GM21526 (cell line): ENCODE measurements around the gene PKD1L1.
A peak's percentile ranks its signal among the peaks of the same experiment; 100 is the strongest.
"Not testable (repeated sequence)": the region's sequence is repeated elsewhere in the genome, so short reads cannot be mapped to it uniquely, and the experiment has no call there.

Source experiments
- ATAC-seq: cut with Tn5 transposase; IDR thresholded peaks from one replicate; pipeline ENCODE4 v1.9.1; 2021; ENCODE audit warnings: moderate library complexity; ENCODE audit not compliant: unreplicated experiment, low FRiP score

Gene PKD1L1

DNA sequence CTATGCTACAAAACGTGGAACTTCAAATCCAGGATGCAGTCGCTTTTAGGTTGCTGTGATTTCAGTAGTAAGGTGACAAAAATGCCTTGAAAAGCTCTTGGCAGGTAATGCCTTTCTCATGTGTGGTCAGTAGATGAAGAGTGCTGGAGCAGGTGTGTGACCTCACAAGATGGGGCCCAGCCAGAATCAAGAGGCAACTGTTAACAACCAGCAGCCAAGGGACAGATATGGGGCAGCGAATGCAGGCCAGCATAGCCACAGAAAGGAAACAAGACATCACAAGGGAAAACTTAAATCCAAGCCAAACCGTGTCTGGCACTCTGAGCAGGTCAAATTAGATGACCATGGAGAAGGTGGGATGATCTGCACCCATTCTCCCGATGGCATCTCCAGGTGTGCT is 18.9 kb upstream of the PKD1L1 start:
- no peak for ATAC-seq

DNA sequence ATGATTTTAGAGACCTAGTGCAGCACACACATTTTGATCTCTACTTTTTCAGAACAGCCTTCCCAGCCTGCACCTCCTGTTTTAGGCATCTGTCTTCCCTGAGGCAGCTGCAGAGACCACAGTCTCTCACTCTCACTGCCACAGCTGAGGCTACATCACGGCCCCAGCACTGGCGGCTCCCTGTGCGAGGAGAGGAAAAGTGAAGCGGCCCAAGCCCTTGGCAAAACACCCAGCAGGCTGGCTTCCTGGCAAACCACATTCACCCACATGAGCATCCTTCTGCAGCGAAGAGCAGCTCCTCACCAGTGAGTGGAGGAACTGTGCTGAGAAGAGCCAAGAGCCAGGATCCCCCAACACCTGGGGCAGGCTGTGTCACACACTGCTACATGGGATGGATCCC is 17.2 kb upstream of the PKD1L1 start:
- ATAC-seq: no peak

DNA sequence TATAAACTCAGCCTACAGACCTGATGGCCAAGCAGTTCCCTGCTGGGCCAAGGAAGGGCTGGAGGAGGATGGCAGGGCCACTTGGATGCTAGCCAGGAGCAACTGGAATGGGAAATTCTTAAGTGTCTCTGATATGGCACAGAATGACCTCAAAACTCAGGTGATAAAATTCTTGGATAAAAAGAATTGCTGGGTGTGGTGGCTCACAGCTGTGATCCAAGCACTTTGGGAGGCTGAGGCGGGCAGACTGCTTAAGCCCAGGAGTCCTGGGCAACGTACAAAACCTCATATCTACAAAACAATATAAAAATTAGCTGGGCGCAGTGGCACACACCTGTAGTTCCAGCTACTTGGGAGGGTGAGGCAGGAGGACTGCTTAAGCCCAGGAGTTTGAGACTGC is 14.0 kb upstream of the PKD1L1 start:
- no peak for ATAC-seq

DNA sequence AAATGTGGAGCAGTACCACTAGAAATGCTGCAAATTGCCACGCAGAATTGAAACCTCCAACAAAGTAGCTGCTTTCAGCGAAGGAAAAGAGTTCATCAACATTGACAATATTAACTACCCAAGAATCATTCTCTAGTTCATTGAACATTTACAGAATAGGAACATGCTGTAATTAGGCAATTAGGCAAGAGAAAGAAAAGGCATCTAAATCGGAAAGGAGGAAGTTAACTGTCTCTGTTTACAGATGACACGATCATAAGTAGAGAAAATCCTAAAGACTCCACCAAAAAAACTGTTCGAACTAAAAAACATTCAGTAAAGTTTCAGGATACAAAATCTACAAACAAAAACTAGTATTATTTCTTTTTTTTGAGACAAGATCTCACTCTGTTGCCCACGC is 8.9 kb upstream of the PKD1L1 start:
- ATAC-seq: no peak

DNA sequence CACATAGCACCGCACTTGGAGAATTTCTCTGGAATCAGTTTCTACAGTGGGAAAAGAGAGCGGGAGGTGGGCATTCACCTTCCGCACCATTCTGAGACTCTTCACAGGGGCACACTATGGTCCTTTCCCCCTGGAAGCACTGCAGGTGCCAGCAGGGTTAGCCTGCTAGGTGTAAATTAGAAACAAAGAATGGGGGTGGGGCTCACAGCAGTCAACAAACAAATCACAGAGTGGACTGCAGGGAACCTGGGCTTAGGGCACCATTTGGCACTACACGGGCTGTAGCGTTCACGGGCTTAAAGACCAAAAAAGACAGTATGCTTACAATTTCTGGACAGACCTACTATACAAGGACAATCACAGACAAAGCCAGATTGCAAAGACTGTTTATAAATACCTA is 8.0 kb upstream of the PKD1L1 start:
- ATAC-seq: no peak

DNA sequence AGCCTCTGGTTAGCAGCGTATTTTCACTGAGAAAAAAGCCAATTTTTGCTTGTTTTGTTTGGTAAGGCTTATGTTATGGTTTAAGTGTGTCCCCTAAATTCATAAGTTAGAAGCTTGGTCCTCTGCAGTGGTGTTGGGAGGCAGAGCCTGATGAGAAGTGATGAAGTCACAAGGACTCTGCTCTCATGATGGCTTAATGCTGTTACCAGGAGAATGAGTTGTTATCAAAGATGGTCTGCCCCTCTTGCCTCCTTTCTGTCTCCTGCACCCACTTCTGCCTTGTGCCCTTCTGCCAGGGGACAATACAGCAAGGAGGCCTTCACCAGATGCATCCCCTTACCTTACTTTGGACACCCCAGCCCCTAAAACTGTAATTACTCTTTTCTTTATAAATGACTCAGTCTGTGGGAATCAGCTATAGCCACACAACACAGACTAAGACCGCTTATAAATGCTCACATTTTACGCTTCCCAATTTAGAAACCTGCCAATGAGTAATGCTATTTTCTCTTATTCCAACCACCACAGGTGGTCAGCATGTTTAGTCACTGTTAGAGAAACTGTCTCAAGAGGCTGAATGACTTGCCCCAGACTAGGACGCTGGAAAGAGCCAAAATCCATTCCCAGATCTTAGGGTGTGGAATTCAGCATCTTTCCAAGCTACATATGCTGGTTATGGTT is 6.1 kb upstream of the PKD1L1 start:
- ATAC-seq: no peak

DNA sequence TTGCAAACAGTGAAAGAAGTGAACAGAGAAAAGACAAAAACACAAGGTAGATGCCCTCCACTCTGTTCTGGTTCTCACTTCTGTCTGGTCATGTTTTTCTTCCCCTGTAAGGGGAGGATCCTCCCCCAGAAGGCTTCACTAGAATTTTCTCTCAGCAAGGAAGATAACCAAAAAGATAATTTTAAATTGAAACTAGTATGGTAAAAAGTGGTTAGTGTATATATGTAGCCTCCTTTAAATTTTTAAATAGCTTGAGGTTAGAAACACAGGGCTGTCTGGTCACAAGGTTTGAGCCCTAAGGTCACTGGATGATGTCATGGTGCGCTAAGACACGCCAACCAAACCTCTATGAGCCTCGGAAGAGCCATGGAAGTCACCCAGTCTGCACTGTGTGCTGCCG is 5.6 kb upstream of the PKD1L1 start:
- ATAC-seq: no peak

DNA sequence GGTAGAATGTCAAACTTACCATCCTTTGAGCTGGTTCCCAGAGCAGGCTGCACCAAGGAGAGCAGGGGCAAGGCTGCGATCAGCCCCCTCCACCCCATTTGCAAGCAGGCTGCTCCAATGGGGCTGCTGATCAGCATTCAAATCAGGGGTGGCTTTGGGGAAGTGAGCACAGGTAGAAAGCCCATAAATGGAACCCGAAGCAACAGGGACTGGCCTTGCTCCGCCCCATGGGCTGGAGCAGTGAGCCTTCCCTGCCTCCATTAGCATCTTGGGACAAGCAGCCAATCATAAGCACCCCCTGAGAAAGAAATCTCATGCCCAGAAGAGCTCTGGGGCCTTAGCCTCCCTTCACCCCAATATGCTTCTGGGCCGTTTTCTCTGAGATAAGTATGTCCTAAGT is 4.0 kb upstream of the PKD1L1 start:
- no peak for ATAC-seq

DNA sequence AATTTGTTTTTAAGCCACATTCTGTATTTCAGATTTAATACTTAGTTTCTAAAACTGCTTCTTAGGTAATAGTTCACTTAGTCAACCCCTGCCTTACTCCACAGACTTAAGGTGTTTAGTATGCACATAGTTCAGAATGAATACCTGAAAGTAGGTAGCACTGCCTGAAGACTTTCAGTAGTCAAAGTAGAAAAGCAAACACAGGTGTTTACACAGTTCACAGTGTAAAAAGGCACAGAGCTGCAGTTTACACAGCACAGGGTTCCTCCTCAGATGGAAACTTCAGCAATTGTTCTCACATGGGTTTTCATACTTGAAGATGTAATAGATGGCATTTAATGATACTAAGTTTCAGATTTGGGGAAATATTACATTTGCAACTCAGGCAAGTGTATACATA is 3.1 kb upstream of the PKD1L1 start:
- ATAC-seq: no peak

DNA sequence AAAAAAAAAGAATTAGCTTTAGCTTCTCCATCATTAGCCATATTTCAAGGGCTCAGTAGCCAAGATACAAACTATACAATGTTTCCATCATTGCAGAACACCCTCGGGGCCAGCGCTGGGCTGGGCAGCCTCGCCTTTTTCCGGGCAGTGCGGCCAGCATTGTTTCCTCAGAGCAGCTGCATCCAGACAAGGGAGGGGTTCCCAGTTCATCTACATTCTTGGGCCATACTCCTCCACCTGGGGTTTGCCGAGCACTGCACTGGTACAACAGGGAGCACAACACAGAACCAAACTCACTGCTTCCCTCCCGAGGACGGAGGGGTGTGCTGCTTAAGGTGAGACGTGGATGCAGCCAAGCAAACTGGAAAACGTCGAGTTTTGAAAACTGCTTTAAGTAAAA is 2.4 kb upstream of the PKD1L1 start:
- no peak for ATAC-seq

DNA sequence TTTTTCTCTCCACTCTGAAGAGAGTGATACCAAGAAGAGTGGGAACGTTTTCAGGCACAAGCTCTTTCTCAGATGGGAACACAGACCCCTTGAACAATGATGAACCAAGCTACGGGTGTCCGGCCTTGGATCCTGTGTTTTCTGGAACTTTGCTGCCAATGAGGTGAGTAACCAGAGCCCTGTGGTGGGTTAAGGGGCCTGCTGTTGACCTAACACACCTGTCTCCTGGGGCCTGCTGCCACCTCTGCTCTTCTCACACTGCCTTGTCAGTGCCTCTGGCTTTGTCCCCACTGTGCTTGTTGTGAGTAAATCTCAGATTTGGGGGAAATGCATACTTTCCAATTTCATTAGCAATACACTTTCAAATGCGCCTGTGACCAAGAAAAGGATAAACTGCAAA is 1.4 kb upstream of the PKD1L1 start:
- ATAC-seq: no peak

DNA sequence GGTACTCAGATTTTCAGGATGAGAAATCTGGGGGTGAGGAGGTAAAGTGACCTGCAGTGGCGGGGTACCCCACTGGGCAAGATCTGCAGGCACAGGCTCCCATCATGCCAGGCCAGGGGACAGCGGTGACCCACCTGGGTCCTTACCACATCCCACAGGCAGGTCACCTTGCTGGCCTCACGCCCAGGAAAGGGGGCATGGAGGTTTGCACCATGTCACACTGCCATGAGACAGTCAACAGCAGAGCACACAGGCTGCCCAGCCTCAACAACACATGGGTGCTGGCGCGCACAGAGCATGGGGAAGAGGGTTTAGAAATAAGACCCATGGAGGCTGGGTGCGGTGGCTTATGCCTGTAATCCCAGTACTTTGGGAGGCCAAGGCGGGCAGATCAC is 914 bp downstream of the PKD1L1 start:
- no peak for ATAC-seq

DNA sequence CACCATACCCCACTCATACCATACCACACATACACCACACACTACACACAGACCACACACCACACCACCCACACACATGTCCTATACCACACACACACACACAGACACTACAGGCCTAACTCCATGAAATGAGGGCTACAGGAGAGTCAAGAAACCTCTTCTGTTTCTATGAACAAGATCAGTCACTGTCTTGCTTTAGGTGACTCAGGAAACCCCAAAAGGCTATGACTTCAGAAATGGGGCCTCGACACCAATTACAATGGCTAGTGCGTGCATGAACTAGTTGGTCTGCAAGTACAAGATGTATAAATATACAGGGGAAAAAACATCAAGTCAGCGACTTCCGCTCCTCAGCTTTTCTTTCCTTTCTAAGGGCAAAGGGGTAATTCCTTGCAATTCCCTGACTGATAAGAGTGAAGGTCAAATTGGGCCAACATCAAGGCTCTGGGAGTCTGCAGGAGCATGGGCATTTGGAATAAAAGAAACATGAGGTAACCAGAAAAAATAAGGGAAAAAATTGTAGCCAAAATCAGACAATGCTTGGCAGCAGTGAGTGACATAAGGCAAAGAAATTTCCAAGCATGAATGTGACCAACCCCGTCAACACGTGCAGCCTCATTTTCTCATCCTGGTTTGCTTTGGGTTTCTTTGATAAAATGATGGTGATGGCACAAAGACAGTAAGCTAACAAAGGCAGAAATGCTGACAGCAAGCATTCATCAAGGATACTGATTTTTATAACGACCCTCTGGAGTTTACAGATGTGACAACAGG is 1.5 kb downstream of the PKD1L1 start:
- ATAC-seq: no peak

DNA sequence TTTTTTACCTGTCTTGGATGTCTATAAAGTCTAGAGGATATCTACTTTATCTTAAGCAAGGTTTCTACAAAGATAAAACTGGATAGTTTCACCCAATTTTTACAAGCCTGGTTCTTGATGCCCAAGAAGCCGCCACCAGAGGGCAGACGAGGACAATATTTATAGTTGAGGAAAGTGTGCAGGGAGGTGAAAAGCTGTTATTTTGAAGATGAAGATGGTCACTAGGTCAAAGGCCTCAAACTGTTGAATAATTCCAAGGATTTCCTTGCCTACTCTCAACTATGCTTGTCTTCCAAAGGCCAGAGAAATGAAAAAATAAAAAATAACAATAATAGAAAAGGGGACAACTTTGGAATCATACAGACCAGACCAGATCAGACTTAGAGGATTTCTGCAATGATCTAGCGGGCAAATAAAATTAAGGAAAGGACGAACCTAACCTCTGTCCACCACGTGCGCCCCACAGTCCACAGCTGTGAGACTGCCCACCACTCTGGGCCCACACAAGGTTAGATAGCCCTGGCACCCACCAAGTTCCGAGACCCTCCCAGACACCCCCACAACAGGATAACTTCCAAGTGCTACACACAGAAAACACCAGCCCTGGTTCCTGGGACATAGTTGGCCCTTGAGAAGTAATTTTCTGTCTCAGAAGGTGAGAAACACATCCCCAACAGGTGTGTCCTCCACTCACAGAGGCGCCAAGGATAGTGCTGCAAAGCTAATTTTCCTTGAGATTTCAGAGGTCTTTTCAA is 2.8 kb downstream of the PKD1L1 start:
- peak; percentile 56 for ATAC-seq

DNA sequence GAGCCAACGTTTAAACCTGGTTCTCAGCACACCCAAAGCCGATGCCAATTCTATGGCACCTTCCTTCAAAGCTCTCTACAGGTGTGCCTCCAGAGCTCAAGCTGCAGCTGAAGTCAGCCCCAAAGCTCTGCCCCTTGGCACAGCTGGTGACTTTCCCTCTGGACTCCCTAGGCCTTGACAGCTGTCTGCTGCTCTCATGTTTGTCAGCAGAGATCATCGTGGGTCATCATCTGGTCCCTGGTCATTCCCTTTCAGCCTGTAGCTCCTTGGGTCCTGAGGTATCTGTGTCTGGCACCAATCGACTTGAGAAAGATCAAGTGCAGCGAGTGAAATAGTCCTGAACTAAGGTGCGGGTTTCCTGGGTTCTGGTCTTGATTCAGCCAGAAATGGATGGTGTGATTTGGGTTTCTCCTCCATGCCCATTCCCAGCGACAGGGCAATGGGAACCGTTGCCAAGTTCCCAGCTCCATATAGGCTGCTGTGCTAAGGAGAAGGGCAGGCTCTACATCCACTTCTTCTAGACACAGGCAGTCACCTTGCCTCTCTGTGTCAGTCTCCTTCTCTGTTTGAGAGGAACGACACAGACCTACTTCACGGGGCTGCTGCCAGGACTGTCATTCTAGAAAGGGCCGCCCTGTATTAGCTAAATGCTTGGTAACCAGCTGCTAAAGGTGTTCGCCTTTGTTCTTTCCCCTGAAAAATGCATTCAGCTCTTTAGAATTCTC is 3.6 kb downstream of the PKD1L1 start:
- no peak for ATAC-seq

DNA sequence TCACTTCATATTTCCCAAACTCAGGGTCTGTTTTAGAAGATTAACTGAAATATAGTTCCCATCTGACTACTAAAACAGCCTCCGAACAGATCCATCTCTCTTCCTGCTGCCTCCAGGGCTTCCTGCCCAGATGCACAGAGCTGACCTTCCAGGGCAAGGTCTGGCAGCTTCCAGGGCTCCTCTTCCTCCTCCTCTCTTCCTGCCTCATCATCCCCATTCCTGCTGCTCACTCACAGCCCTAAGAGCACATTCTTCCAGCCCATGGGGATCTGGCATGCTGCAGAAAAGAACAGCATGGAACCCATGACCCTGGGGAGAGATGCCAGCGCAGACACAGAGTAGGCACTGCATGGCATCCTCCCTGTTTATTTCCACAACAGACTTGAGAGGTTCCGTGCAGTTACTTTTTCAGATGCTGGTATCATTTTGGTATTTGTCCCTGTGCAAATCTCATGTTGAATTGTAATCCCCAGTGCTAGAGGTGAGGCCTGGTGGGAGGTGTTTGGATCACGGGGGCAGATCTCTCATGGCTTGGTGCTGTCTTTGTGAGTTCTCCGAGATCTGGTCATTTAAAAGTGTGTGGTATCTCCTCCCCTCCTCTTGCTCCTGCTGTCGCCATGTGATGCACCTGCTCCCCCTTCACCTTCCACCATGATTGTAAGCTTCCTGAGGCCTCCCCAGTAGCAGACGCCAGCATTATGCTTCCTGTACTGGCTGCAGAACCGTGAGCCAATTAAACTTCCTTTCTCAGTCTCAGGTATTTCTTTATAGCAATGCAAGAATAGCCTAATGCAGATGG is 4.4 kb downstream of the PKD1L1 start:
- ATAC-seq: no peak

DNA sequence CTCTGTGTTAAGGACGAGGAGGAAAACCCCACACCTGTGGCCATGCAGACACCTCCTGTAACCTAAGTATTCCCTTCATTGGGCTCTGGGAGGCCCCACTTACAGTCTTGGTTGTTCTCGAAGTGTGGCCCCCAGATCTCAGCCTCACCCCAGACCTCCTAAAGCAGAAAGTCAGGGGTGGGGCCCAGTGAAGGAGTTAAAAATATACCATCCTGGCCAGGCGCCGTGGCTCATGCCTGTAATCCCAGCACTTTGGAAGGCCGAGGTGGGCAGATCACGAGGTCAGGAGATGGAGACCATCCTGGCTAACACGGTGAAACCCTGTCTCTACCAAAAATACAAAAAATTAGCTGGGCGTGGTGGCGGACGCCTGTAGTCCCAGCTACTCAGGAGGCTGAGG is 5.6 kb downstream of the PKD1L1 start:
- not testable (repeated sequence) for ATAC-seq

DNA sequence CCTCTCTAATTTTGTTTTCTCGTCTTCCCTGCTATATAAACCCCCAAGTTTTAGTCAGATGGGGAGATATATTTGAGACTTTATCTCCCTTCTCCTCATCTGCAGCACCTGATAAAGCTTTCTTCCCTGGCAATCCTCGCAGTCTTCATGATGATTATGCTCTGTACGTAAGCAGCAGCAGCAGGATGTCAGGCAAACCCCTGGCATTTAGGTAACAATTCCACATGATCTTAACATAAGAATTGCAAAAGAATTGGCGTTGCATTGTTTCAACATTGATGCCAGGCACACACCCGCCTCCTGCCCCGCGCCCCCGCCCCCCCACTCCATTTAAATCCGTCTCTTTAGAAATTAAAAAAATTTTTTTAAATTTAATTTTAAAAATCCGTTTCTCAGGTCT is 6.1 kb downstream of the PKD1L1 start:
- no peak for ATAC-seq

DNA sequence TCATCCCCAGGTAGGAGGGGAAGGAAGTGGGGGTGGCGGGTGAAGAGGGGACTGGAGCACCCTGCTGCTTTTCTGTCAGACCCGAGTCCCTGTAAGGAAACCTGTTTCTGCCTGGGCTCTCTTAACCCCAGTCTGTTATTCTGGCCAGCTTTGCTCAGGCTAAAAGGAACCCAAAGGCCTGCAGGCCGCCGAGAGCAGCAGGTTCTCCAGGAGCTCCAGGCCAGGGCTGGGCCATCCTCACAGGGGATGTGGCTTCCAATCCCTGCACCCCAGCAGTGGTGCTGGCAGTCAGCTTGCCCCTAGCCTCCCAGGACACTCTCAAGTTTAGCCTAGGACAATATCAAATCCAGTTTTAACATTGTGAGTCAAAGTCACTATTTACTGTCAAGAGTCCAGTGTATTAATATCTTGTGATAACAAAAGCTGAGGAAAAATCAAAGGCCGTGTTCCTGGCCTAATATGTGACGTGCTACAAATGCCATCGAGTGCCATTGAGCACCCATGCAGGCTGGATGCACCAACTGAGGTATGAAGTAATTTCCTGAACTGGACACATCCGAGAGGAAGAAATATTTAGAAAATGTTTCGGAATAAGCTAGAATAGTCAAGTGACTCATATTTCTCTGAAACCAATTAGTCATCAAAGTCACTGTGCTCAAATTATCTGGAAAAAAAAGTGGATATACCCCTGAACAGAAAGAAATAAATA is 7.0 kb downstream of the PKD1L1 start:
- no peak for ATAC-seq
